HEK293T (cell line): ENCODE results near the gene OPCML.

Experiments
- ARNT ChIP-seq: fragments of 450-650 bp; IDR thresholded peaks from 2 replicates; pipeline ENCODE4 v1.6.1; 2017; ENCODE audit warnings: mild to moderate bottlenecking
- BHLHE40 ChIP-seq: fragments of 450-650 bp; IDR thresholded peaks from 2 replicates; pipeline ENCODE4 v1.6.1; 2016; ENCODE audit warnings: mild to moderate bottlenecking, moderate library complexity, borderline replicate concordance
- CTBP1 ChIP-seq: fragments of 450-650 bp; IDR thresholded peaks from 2 replicates; pipeline ENCODE4 v1.6.1; 2016; ENCODE audit warnings: borderline replicate concordance
- FOXA1 ChIP-seq: fragments of 450-650 bp; IDR thresholded peaks from 2 replicates; pipeline ENCODE4 v1.6.1; 2016; ENCODE audit warnings: mild to moderate bottlenecking
- FOXK2 ChIP-seq: fragments of 450-650 bp; IDR thresholded peaks from 2 replicates; pipeline ENCODE4 v1.6.1; 2016; ENCODE audit warnings: mild to moderate bottlenecking
- FOXM1 ChIP-seq: fragments of 450-650 bp; IDR thresholded peaks from 2 replicates; pipeline ENCODE4 v1.6.1; 2017; ENCODE audit warnings: mild to moderate bottlenecking, borderline replicate concordance
- SP1 ChIP-seq: fragments of 450-650 bp; IDR thresholded peaks from 2 replicates; pipeline ENCODE4 v1.6.1; 2017
- SUZ12 ChIP-seq: fragments of 450-650 bp; IDR thresholded peaks from 2 replicates; pipeline ENCODE4 v1.6.1; 2016; ENCODE audit warnings: mild to moderate bottlenecking
- TARDBP ChIP-seq: fragments of 450-650 bp; IDR thresholded peaks from 2 replicates; pipeline ENCODE4 v1.6.1; 2016
- TF ChIP-seq, protein P1 (sequence below): fragments of 450-650 bp; IDR thresholded peaks from 2 replicates; pipeline ENCODE4 v1.6.1; 2016

GRCh38 chr11:132452616-132453015 lies 1079.7 kb downstream of the OPCML start:
- TF ChIP-seq SUZ12, result no peak
- no peak for TF ChIP-seq FOXA1
- TF ChIP-seq, protein P1, sequence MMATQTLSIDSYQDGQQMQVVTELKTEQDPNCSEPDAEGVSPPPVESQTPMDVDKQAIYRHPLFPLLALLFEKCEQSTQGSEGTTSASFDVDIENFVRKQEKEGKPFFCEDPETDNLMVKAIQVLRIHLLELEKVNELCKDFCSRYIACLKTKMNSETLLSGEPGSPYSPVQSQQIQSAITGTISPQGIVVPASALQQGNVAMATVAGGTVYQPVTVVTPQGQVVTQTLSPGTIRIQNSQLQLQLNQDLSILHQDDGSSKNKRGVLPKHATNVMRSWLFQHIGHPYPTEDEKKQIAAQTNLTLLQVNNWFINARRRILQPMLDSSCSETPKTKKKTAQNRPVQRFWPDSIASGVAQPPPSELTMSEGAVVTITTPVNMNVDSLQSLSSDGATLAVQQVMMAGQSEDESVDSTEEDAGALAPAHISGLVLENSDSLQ, result no peak
- TF ChIP-seq FOXM1, result no peak
- no peak for TF ChIP-seq TARDBP
- TF ChIP-seq FOXK2, result no peak
- TF ChIP-seq CTBP1, result no peak
- no peak for TF ChIP-seq BHLHE40
- TF ChIP-seq SP1, result no peak
- no peak for TF ChIP-seq ARNT
